GM03348 (cell line): Measurements from ENCODE around the gene TRPV5.
"Not testable (repeated sequence)": the region's sequence is repeated elsewhere in the genome, so short reads cannot be mapped to it uniquely, and the experiment has no call there.

Experiments used
- DNase-seq: peaks from one replicate; pipeline ENCODE4 v3.0.0; 2012; ENCODE audit warnings: low spot score

Gene TRPV5

GRCh38 chr7:142933624-142934023, at the start of gene TRPV5:
TSS of gene TRPV5 (minus strand) at chr7:142933746. CDS start at chr7:142933459, 287 bp downstream.
- DNase-seq = no peak

- not testable (repeated sequence) for DNase-seq
Measured at GRCh38 chr7:142978402-142978801, 44.9 kb upstream of the TRPV5 start.

GRCh38 chr7:142974626-142975025, 41.1 kb upstream of the TRPV5 start:
- DNase-seq = no peak

GRCh38 chr7:142969183-142969582, 35.6 kb upstream of the TRPV5 start:
- DNase-seq = no peak

- no peak for DNase-seq
Measured at GRCh38 chr7:142968229-142968628, 34.7 kb upstream of the TRPV5 start.

GRCh38 chr7:142964502-142965246, 31.1 kb upstream of the TRPV5 start:
- DNase-seq = no peak

GRCh38 chr7:142963993-142964392, 30.4 kb upstream of the TRPV5 start:
- no peak for DNase-seq

- no peak for DNase-seq
Measured at GRCh38 chr7:142962991-142963390, 29.4 kb upstream of the TRPV5 start.

- no peak for DNase-seq
Measured at GRCh38 chr7:142961973-142962926, 28.7 kb upstream of the TRPV5 start, which contains the start of gene KEL. TSS of gene KEL (minus strand) at chr7:142962363. CDS start at chr7:142962206, 157 bp downstream.

- DNase-seq = no peak
Measured at GRCh38 chr7:142961595-142961972, 28.0 kb upstream of the TRPV5 start.

GRCh38 chr7:142960955-142961512, 27.5 kb upstream of the TRPV5 start:
- no peak for DNase-seq

GRCh38 chr7:142959202-142959601, 25.7 kb upstream of the TRPV5 start:
- no peak for DNase-seq

GRCh38 chr7:142957723-142958122, 24.2 kb upstream of the TRPV5 start:
- no peak for DNase-seq

- DNase-seq = no peak
Measured at GRCh38 chr7:142956951-142957623, 23.5 kb upstream of the TRPV5 start.

GRCh38 chr7:142954680-142955268, 21.2 kb upstream of the TRPV5 start:
- DNase-seq = no peak

GRCh38 chr7:142950235-142950634, 16.7 kb upstream of the TRPV5 start:
- DNase-seq = no peak

GRCh38 chr7:142948603-142949002, 15.1 kb upstream of the TRPV5 start:
- no peak for DNase-seq

GRCh38 chr7:142945001-142945400, 11.5 kb upstream of the TRPV5 start:
- DNase-seq = no peak

GRCh38 chr7:142943706-142944268, 10.2 kb upstream of the TRPV5 start:
- no peak for DNase-seq

- DNase-seq = no peak
Measured at GRCh38 chr7:142942746-142943145, 9.2 kb upstream of the TRPV5 start.

- DNase-seq = no peak
Measured at GRCh38 chr7:142941541-142941940, 8.0 kb upstream of the TRPV5 start.
